Skeletal muscle satellite cell (primary cell): ENCODE results near the gene MAP1LC3A.

Experiments
- H3K27me3 ChIP-seq: 2 replicates; pipeline ENCODE4 v1.7.0; 2013; ENCODE audit warnings: low read length; ENCODE audit not compliant: control insufficient read depth, insufficient read depth
- H3K36me3 ChIP-seq: 2 replicates; pipeline ENCODE4 v1.7.0; 2013; ENCODE audit warnings: mild to moderate bottlenecking, control low read depth, low read length; ENCODE audit not compliant: insufficient read depth
- H3K4me1 ChIP-seq: 2 replicates; pipeline ENCODE4 v1.7.0; 2013; ENCODE audit warnings: low read length; ENCODE audit not compliant: control insufficient read depth, insufficient read depth
- H3K4me2 ChIP-seq: 2 replicates; pipeline ENCODE4 v1.7.0; 2013; ENCODE audit warnings: mild to moderate bottlenecking, low read length
- H3K4me3 ChIP-seq: 2 replicates; pipeline ENCODE4 v1.7.0; 2013; ENCODE audit warnings: low read length
- H3K9ac ChIP-seq: 2 replicates; pipeline ENCODE4 v1.7.0; 2013; ENCODE audit warnings: mild to moderate bottlenecking, low read depth, low read length, moderate library complexity
- H3K9me3 ChIP-seq: replicated peaks from 2 replicates; pipeline ENCODE4 v1.7.0; 2013; ENCODE audit warnings: mild to moderate bottlenecking, control low read depth, low read length

The MAP1LC3A gene

DNA sequence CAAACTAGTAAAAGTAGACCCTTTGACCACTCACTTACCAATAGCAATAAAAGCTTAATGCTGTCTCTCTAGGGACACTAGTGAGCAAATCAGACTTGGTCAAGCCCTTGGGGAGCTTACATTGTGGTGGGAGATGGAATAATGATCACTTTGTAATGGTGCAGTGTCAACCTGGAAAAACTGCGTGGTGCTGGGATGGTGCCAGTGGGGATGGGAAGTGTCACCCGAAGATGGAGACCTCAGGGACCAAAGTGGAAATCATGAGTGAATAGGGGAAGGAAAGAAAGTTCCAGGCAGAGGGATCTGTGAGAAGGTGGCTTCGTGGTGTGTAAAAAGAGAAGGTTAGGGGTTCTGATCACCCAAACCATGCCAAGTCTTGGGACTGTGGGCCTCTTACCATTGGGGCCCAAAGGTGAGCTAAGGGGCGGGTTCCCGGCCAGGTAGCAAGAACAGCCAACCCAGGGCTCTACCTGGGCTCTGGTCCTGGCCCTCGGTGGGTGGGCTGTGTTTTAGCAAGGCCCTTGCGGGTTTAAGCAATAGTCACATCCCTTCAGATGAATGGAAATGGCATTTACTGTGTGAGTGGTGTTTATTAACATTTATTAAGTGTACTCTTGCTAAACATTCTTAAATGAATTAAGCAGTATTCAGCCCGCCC is 26.8 kb upstream of the MAP1LC3A start:
- H3K4me3 ChIP-seq, result no peak overlapping the region
- no peak overlapping the region for H3K9ac ChIP-seq
- H3K4me2 ChIP-seq, result no peak overlapping the region
- no peaks in the 10 kb centered on the region for H3K27me3 ChIP-seq
- H3K36me3 ChIP-seq, result peaks cover 79% of the 10 kb centered on the region
- H3K9me3 ChIP-seq, result no peaks in the 10 kb centered on the region
- peaks cover 5% of the 10 kb centered on the region for H3K4me1 ChIP-seq

DNA sequence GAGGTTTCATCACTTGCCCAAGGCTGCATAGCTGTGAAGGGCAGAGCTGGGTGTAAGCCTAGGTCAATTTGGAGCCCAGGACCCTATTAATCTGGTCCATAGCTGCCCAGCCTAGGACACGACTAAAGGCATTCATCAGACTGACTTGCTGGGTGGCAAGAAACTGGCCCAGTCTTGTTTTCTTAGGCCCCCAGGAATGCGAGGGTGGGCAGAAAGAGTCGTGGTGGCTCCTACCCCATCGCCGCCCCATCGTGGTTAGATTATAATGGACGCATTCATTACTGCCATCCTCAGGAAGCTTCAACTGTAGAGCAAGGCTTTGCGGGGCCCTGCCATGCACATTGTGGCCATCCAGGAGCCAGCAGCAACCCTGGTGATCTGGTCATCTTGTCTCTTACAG is 26.2 kb upstream of the MAP1LC3A start:
- Histone ChIP-seq H3K9me3 (no peaks in the 10 kb centered on the region), H3K27me3 (no peaks in the 10 kb centered on the region), H3K4me1 (no peaks in the 10 kb centered on the region), H3K9ac (no peak overlapping the region), H3K4me3 (no peak overlapping the region), H3K36me3 (peaks cover 79% of the 10 kb centered on the region), H3K4me2 (no peak overlapping the region)

DNA sequence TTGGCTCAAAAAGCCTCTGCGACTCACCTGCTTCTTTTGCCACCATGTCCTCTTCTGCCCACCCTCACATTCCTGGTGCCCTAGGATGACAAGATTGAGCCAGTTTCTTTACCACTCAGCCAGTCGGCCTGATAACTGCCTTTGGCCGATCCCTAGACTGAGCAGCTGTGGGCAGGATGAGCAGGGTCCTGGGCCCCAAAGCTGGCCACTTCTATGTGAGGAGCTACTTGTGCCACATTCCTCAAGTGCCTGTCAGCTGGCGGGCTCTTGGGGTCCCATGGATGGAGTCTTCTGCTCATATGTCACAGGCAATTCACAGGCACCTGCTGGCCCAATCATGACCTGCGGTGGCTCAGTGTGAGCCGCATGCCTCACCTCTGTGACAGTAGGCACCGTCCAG is 25.8 kb upstream of the MAP1LC3A start:
- Histone ChIP-seq H3K9me3 (no peaks in the 10 kb centered on the region), H3K4me3 (no peak overlapping the region), H3K4me1 (no peaks in the 10 kb centered on the region), H3K9ac (no peak overlapping the region), H3K27me3 (no peaks in the 10 kb centered on the region), H3K4me2 (no peak overlapping the region), H3K36me3 (peaks cover 79% of the 10 kb centered on the region)

DNA sequence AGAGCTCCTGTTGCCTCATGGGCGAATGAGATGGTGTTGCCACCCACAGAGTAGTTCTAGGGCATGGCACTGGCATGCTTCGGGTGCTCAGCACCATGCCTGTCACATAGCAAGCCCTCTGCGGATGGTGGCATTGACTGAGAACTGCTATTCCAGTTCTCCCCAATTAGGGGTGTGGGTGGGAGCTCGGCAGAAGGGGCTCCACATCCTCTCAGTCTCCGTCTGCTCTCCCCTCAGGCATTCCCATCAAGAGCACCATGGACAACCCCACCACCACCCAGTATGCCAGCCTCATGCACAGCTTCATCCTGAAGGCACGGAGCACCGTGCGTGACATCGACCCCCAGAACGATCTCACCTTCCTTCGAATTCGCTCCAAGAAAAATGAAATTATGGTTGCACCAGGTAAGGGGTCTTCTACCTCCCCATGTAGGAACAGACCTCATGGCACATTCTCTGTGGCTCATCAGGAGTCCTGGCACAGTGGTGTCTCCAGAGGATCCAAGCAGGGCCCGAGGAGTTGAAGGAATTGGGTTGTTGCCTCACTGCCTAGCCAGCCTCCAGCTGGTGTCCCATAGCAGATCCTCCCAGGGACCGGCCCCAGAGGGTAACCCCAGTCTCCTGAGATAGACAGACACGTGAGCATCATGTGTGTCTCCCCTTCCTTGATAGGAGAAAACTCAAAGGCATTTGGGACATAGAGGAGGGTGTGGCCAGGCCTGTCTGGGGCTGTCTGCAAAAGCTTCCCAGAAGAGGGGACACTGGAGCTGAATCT is 23.9 kb upstream of the MAP1LC3A start:
- H3K4me1 ChIP-seq, result no peaks in the 10 kb centered on the region

DNA sequence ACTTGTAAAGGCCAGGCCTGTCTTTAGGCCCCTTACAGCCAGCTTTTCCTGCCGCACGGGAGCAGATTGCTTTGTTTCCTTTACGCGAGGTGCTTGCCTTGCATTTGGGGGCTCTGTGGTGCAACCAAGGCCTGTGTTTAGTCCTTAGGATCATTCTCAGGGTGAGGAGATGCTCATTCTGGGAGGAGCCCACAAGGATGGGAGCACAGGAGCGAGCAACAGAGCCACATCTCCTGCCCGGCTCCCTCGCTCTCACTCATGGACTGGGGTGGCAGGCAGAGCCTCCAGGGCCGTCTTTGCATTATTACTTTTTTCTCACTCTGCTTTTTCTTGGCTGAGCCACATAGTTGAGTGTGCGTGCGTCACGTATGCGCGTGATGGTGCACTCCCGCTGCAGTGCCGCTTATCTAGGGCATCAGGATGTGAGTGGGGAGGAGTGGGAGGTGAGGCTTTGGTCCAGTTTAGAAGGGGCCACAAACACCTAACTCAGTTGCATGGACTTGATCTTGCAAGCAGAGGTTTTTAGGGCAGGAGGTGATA is 23.1 kb upstream of the MAP1LC3A start:
- no peaks in the 10 kb centered on the region for H3K9me3 ChIP-seq

More for the DNA sequence above, 23.9 kb upstream of the MAP1LC3A start:
- peaks cover 73% of the 10 kb centered on the region for H3K36me3 ChIP-seq
- no peak overlapping the region for H3K4me3 ChIP-seq
- H3K4me2 ChIP-seq, result no peak overlapping the region
- H3K27me3 ChIP-seq, result no peaks in the 10 kb centered on the region
- no peaks in the 10 kb centered on the region for H3K9me3 ChIP-seq
- H3K9ac ChIP-seq, result no peak overlapping the region

DNA sequence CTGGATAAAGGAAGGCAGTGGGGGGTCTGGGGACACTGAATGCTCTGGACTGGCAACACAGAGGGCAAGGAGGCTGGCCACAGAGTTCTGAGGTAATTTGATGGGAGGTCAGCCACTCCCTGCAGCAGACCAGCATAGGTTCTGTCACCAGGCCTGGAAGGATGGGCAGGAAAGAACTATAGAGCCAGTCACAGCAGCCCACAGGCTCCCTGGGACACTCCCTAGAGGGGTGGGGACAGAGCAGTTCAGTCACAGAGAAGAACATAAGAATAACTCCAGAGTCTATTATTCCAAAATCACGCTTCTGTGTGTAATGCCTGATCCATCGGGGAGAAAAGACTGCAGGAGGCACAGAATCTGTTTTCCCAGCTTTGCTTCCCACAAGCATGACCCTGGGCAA is 22.7 kb upstream of the MAP1LC3A start:
- H3K36me3 ChIP-seq, result peaks cover 73% of the 10 kb centered on the region

More for the DNA sequence above, 23.1 kb upstream of the MAP1LC3A start:
- no peak overlapping the region for H3K4me3 ChIP-seq
- no peaks in the 10 kb centered on the region for H3K27me3 ChIP-seq
- no peak overlapping the region for H3K9ac ChIP-seq
- no peak overlapping the region for H3K4me2 ChIP-seq
- H3K36me3 ChIP-seq, result peaks cover 73% of the 10 kb centered on the region
- no peaks in the 10 kb centered on the region for H3K4me1 ChIP-seq

DNA sequence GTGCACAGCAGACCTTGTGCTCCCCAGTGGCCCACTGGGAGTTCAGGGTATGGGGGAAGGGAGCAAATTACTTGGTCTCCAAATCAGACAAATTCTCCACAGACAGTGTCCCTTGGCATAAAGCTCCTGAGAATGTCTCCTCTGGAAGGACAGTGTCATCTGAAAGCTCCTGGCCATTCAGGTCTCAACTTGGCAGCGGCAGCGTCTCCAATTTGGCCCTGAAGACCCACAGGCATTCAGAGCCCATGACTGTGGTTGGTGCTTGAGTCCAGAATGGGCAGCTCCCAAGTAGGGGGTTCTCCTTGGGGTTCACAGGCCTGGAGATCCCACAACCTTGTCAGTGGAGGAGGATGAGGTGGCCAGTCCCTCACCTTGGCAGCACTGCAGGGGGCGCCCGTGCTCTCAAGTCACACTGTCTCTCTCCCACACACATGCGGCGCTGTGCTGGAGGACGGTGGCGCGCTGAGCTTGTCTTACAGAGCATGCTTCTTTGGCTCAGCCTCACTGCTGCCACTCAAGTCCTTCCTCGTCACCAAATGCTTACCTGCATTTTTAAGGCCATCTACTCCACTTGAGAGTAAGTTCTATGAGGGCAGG is 21.6 kb upstream of the MAP1LC3A start:
- H3K27me3 ChIP-seq, result no peaks in the 10 kb centered on the region
- no peaks in the 10 kb centered on the region for H3K4me1 ChIP-seq
- no peak overlapping the region for H3K9ac ChIP-seq
- no peaks in the 10 kb centered on the region for H3K9me3 ChIP-seq
- H3K4me2 ChIP-seq, result no peak overlapping the region
- peaks cover 77% of the 10 kb centered on the region for H3K36me3 ChIP-seq
- H3K4me3 ChIP-seq, result no peak overlapping the region

More for the DNA sequence above, 22.7 kb upstream of the MAP1LC3A start:
- H3K4me3 ChIP-seq, result no peak overlapping the region
- no peaks in the 10 kb centered on the region for H3K9me3 ChIP-seq
- no peak overlapping the region for H3K4me2 ChIP-seq
- H3K27me3 ChIP-seq, result no peaks in the 10 kb centered on the region
- H3K4me1 ChIP-seq, result no peaks in the 10 kb centered on the region
- H3K9ac ChIP-seq, result no peak overlapping the region

DNA sequence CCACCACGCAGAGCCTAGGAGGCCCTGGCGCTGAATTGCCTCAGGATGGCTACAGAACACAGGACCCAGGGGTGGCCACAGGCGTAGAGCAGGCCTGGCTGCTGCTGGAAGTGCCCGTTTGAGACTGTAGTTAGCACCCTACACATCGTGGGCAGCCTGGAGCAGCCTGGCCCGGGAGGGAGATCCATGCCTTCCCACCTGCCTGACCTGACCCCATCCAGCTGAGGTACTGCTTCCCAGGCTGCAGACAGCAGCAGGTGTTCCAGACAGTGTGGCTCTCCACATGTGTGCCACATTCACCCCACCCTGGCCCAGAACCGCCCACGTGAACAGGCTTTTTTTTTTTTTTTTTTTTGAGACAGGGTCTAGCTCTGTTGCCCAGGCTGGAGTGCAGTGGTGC is 20.9 kb upstream of the MAP1LC3A start:
- no peaks in the 10 kb centered on the region for H3K27me3 ChIP-seq
- no peaks in the 10 kb centered on the region for H3K4me1 ChIP-seq
- peaks cover 75% of the 10 kb centered on the region for H3K36me3 ChIP-seq
- H3K4me2 ChIP-seq, result no peak overlapping the region
- no peaks in the 10 kb centered on the region for H3K9me3 ChIP-seq
- no peak overlapping the region for H3K9ac ChIP-seq
- H3K4me3 ChIP-seq, result no peak overlapping the region

DNA sequence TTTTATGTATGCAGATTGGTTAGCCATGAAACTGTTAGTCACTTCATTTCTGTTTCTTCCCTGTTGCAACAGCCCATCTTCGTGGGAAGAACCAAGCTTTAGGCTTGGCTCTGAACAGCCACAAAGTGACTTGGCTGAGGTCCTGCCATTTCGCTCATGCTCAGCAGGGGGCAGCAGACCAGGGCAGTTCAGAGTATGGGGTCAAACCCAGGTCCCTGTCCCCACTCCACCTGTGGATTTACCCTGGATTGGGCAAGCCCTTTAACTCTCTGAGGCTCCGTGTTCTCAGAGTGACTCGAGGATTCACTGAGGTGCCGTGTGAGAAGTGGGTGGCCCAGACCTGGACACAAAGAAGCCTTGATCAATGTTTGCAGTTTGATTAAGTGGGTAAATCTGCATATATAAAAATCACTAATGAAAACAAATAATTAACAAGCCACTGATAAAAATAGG is 19.8 kb upstream of the MAP1LC3A start:
- Histone ChIP-seq H3K4me2 (no peak overlapping the region), H3K4me1 (no peaks in the 10 kb centered on the region), H3K9ac (no peak overlapping the region), H3K36me3 (peaks cover 68% of the 10 kb centered on the region), H3K4me3 (no peak overlapping the region), H3K27me3 (no peaks in the 10 kb centered on the region), H3K9me3 (no peaks in the 10 kb centered on the region)

DNA sequence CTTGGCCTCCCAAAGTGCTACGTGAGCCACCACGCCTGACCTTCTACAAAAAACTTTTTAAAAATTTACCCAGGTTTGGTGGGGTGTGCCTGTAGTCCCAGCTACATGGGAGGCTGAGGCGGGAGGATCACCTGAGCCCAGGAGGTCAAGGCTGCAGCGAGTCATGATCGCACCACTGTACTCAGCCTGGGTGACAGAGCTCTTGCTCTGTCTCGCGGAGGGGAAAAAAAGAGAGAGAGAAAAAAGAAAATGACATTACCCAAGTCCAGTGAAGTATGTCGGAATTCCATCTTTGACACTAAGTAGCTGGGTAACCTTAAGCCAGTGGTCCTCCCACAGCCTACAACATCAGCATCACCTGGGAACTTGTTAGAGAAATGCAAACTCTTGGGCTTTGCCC is 18.8 kb upstream of the MAP1LC3A start:
- H3K9ac ChIP-seq, result no peak overlapping the region
- no peaks in the 10 kb centered on the region for H3K9me3 ChIP-seq
- no peaks in the 10 kb centered on the region for H3K4me1 ChIP-seq
- no peak overlapping the region for H3K4me3 ChIP-seq
- no peaks in the 10 kb centered on the region for H3K27me3 ChIP-seq
- peaks cover 61% of the 10 kb centered on the region for H3K36me3 ChIP-seq
- no peak overlapping the region for H3K4me2 ChIP-seq

DNA sequence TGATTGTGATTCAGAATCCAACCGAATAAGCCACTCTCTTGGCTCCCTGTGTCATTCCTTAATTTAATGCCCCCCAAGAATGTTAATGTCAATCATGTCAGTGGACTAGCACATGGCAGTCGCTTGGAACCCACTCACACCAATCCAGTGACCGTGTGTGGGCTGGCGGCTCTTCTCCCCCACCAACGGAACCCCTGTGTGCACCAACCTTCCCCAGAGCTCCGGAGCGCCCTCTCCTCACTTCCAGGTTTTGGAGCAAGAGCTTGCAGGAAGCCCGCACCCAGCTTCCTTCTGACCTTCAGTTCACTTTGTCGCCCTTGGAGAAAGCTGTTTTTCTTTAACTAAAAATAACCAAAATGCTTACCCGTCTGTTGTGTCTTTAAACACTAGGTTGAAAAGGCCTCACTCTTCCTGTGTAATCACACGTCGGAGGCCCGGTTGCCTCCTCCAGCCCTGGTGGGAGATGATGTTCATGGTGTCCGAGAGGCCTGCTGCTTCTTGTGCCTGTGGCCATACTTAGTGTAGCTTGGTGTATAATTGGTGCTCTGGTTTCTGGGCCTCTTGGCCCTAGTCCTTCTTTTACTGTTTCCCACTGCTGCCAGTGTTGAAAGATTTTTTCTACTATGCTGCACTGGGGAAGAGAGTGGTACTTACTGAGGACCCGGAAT is 17.8 kb upstream of the MAP1LC3A start:
- H3K36me3 ChIP-seq, result peaks cover 51% of the 10 kb centered on the region

More for the DNA sequence above, 17.8 kb upstream of the MAP1LC3A start:
- no peaks in the 10 kb centered on the region for H3K4me1 ChIP-seq
- H3K9ac ChIP-seq, result no peak overlapping the region
- no peak overlapping the region for H3K4me3 ChIP-seq
- no peaks in the 10 kb centered on the region for H3K9me3 ChIP-seq
- H3K4me2 ChIP-seq, result no peak overlapping the region
- H3K27me3 ChIP-seq, result no peaks in the 10 kb centered on the region
